Activated CD4-positive, alpha-beta T cell treated with anti-CD3 and anti-CD28 coated beads, Interleukin-2, amount 10 ng/mL, durations not matched to agents 24 days and 14 days (primary cell): ENCODE measurements around the gene PRB3. TPM values are rescaled to one million over a fixed set of nuclear protein-coding genes. Genes with fewer than 3 reads are reported as not detected.

Experiments
- total RNA-seq: library from RNA; stranded (reverse); gene quantifications from 2 replicates; pipeline ENCODE4 v1.2.3, GENCODE V29; 2022

Gene PRB3
- total RNA-seq, 1 donor from 2014 or later, result not detected

Other genes starting within 250 kb of the PRB3 start
- gene TAS2R19, start 247.1 kb downstream of the PRB3 start, total RNA-seq, result 2.9 and 3.9 TPM in 2 replicates
- 3.5 and 4.3 TPM in 2 replicates for gene TAS2R31, start 238.3 kb downstream of the PRB3 start, total RNA-seq
- 1.3 and 2.2 TPM in 2 replicates for gene TAS2R46, start 207.4 kb downstream of the PRB3 start, total RNA-seq
- 1.2 and 1.3 TPM in 2 replicates for gene TAS2R43, start 177.4 kb downstream of the PRB3 start, total RNA-seq
- 3.1 and 4.4 TPM in 2 replicates for gene TAS2R30, start 135.1 kb downstream of the PRB3 start, total RNA-seq
- 9.5 and 10.1 TPM in 2 replicates for gene SMIM10L1, start 98.5 kb downstream of the PRB3 start, total RNA-seq
- gene TAS2R42, start 82.8 kb downstream of the PRB3 start, total RNA-seq, result not detected in 2 replicates
- not detected in 2 replicates for gene PRB4, start 40.7 kb upstream of the PRB3 start, total RNA-seq
- gene PRB2, start 125.9 kb upstream of the PRB3 start, total RNA-seq, result not detected in 2 replicates